Thoracic aorta (tissue), 2 donors: ENCODE results near the gene VAT1L. TPM values are rescaled to one million over a fixed set of nuclear protein-coding genes. Genes with fewer than 3 reads are reported as not detected.
"Not testable (repeated sequence)": the region's sequence is repeated elsewhere in the genome, so short reads cannot be mapped to it uniquely, and the experiment has no call there.

ENCODE experiments used
- ATAC-seq: fragments of 150-250 bp; one replicate; pipeline ENCODE4 v1.8.0; 2017; ENCODE audit warnings: low read depth; ENCODE audit not compliant: insufficient number of reproducible peaks, low FRiP score
- DNase-seq: peaks from one replicate; pipeline ENCODE4 v3.0.0-alpha.2; 2020; ENCODE audit warnings: low spot score
- H3K27ac ChIP-seq, 2 donors: fragments of 200-600 bp; sonication (generic); 1 replicate in 1 of 2; 2 replicates in 1 of 2; pipeline ENCODE4 v1.5.1; 2016; ENCODE audit warnings: mild to moderate bottlenecking in 2 of 2, moderate library complexity in 2 of 2
- H3K27me3 ChIP-seq: fragments of 200-600 bp; sonication (generic); replicated peaks from 2 replicates; pipeline ENCODE4 v1.6.0; 2016; ENCODE audit warnings: mild to moderate bottlenecking; ENCODE audit not compliant: insufficient read depth
- H3K36me3 ChIP-seq: fragments of 200-600 bp; sonication (generic); one replicate; pipeline ENCODE4 v1.5.1; 2016
- H3K4me1 ChIP-seq, 2 donors: fragments of 200-600 bp; sonication (generic); 1 replicate in 1 of 2; 2 replicates in 1 of 2; pipeline versions ENCODE4 v1.5.1 to v1.6.0; 2016; ENCODE audit warnings: low read depth in 2 of 2, mild to moderate bottlenecking in 1 of 2; ENCODE audit not compliant: control insufficient read depth in 1 of 2
- H3K4me3 ChIP-seq: fragments of 200-600 bp; sonication (generic); 2 replicates; pipeline ENCODE4 v1.5.1; 2016; ENCODE audit warnings: mild to moderate bottlenecking
- H3K9me3 ChIP-seq: fragments of 200-600 bp; sonication (generic); 2 replicates; pipeline ENCODE4 v1.5.1; 2016
- CTCF ChIP-seq: fragments of 200-600 bp; sonication (generic); IDR thresholded peaks from one replicate; pipeline ENCODE4 v1.5.1; 2019; ENCODE audit warnings: antibody characterized with exemption
- total RNA-seq, 2 donors: library from RNA; depleted of rRNA; stranded (reverse); fragments of >200 nt; gene quantifications; one replicate each; pipeline versions ENCODE4 v1.1.0 to v1.2.3, GENCODE V29; 2016

Gene VAT1L
- total RNA-seq, 2 donors from 2014 or later: 10.4 to 27.1 TPM

DNA sequence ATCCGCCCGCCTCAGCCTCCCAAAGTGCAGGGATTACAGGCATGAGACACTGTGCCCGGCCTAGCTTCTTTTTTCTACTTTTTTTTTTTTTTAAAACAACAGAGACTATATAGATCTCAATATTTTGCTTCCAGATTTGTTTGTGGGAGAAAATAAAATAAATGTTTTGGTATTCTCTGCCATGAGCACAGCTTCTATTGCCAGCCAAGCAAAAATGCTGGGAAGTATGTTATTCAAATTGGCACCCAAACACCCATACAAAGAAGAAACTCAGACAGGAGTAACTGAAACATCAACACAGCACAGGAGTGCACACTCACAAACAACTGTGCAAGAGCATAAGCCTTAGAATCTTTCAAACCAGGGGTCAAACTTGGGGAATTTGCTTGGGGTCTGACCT is 196.7 kb downstream of the VAT1L start:
- no peak for ATAC-seq
- Histone ChIP-seq H3K27me3 (no peaks in the 10 kb centered on the region), H3K27ac (no peak overlapping the region), H3K4me3 (no peak overlapping the region), H3K9me3 (no peaks in the 10 kb centered on the region), H3K4me1 (peaks cover 5 to 19% of the 10 kb centered on the region in 2 donors), H3K36me3 (no peaks in the 10 kb centered on the region)
- TF ChIP-seq CTCF: no peak
- DNase-seq: no peak

DNA sequence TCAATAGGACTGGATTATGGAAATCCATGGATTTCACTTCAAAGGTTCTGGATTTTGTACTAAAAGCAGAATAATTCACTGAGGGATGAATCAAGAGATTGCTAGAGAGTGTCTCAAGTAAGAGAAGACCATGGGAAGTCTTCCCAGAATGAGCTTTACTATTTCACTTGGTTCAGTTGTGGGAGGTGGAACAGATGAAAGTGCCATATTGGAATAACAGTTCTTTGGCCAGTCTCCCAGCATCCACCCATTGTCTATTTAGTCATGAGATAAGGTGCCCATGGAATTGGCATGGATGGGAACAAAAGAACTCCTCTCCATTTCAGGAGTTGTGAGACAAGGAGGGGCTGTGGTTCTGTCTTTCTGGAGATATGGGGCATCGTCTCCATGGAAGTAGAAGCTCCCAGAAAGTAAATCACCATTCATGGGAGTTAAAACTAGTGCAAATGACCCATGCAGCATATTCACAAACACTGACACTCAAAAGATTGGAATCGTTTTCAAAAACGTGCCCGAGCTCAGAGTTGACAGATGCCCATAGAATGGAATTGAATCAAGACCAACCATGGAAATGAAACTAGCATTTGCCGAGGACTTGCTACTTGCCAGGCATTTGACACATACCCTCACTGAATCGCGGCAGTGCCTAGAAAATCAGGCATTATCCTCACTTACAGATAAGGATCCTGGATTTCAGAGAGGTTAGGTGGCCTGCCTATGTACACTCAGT is 197.8 kb downstream of the VAT1L start:
- Histone ChIP-seq H3K4me3 (no peak overlapping the region), H3K27ac (no peak overlapping the region), H3K27me3 (no peaks in the 10 kb centered on the region), H3K4me1 (peaks cover 5 to 19% of the 10 kb centered on the region in 2 donors), H3K9me3 (no peaks in the 10 kb centered on the region), H3K36me3 (no peaks in the 10 kb centered on the region)
- ATAC-seq (no peak), DNase-seq (no peak)
- TF ChIP-seq CTCF: no peak

- no peak for DNase-seq
- peaks cover 6 to 30% of the 10 kb centered on the region in 2 donors for H3K4me1 ChIP-seq
- ATAC-seq: peak; percentile 52
- TF ChIP-seq CTCF: no peak
- H3K36me3 ChIP-seq: no peaks in the 10 kb centered on the region
- no peaks in the 10 kb centered on the region for H3K9me3 ChIP-seq
- H3K27ac ChIP-seq: peak overlapping the region; percentile 67 to 75
- H3K27me3 ChIP-seq: no peaks in the 10 kb centered on the region
- peak overlapping the region; percentile 15 for H3K4me3 ChIP-seq
Measured at GRCh38 chr16:77987810-77988209, 199.4 kb downstream of the VAT1L start.

GRCh38 chr16:77989846-77990245 is 201.5 kb downstream of the VAT1L start:
- Histone ChIP-seq H3K27ac (no peak overlapping the region), H3K36me3 (no peaks in the 10 kb centered on the region), H3K4me1 (peaks cover 8 to 42% of the 10 kb centered on the region in 2 donors), H3K4me3 (no peak overlapping the region), H3K27me3 (no peaks in the 10 kb centered on the region), H3K9me3 (no peaks in the 10 kb centered on the region)
- ATAC-seq (no peak), DNase-seq (no peak)
- no peak for TF ChIP-seq CTCF

GRCh38 chr16:77991701-77992100 is 203.3 kb downstream of the VAT1L start:
- Histone ChIP-seq H3K9me3 (peaks cover 9% of the 10 kb centered on the region), H3K27ac (peak overlapping the region in 1 of 2 donors; percentile 76), H3K27me3 (no peaks in the 10 kb centered on the region), H3K4me1 (peaks cover 8 to 44% of the 10 kb centered on the region in 2 donors), H3K36me3 (no peaks in the 10 kb centered on the region), H3K4me3 (no peak overlapping the region)
- no peak for ATAC-seq
- TF ChIP-seq CTCF: no peak
- DNase-seq: no peak

- H3K36me3 ChIP-seq, DNase-seq, H3K9me3 ChIP-seq, ATAC-seq, H3K4me3 ChIP-seq, H3K27me3 ChIP-seq: not testable (repeated sequence)
- Histone ChIP-seq H3K27ac (peak overlapping the region; percentile 76 to 85), H3K4me1 (peaks cover 5 to 40% of the 10 kb centered on the region in 2 donors)
Measured at GRCh38 chr16:77992381-77992780, 204.0 kb downstream of the VAT1L start.
